CD4-positive, alpha-beta T cell treated with Interleukin-4 for 4 hours (primary cell): ENCODE results near the gene DPH7.
"Not testable (repeated sequence)": the region's sequence is repeated elsewhere in the genome, so short reads cannot be mapped to it uniquely, and the experiment has no call there.

Source experiments
- DNase-seq: peaks from one replicate; pipeline ENCODE4 v3.0.0-alpha.2; 2020

DPH7 gene

GRCh38 chr9:137516144-137516917, 62.4 kb downstream of the DPH7 start:
- DNase-seq = no peak

GRCh38 chr9:137515338-137515724, 63.4 kb downstream of the DPH7 start:
- DNase-seq = no peak

GRCh38 chr9:137514691-137515337, 63.9 kb downstream of the DPH7 start:
- no peak for DNase-seq

GRCh38 chr9:137513801-137514570, 64.7 kb downstream of the DPH7 start:
- not testable (repeated sequence) for DNase-seq

GRCh38 chr9:137513136-137513535, 65.6 kb downstream of the DPH7 start:
- DNase-seq = not testable (repeated sequence)

- no peak for DNase-seq
These were observed 66.8 kb downstream of the DPH7 start for GRCh38 chr9:137511758-137512463.

GRCh38 chr9:137511126-137511525, 67.6 kb downstream of the DPH7 start:
- DNase-seq = not testable (repeated sequence)

- DNase-seq = no peak
These were observed 69.5 kb downstream of the DPH7 start for GRCh38 chr9:137509198-137509597.

GRCh38 chr9:137506702-137507171, 72.0 kb downstream of the DPH7 start:
- DNase-seq = no peak

GRCh38 chr9:137506274-137506673, 72.5 kb downstream of the DPH7 start:
- DNase-seq = no peak

- no peak for DNase-seq
These were observed 73.1 kb downstream of the DPH7 start for GRCh38 chr9:137505421-137506140.
